Memory B cell (primary cell): ENCODE results near the gene FUCA2.
A peak's percentile ranks its signal among the peaks of the same experiment; 100 is the strongest.
"Not testable (repeated sequence)": the region's sequence is repeated elsewhere in the genome, so short reads cannot be mapped to it uniquely, and the experiment has no call there.

Experiments
- ATAC-seq: fragments of 150-1000 bp; cut with Tn5 transposase; 2 replicates; pipeline ENCODE4 v1.10.0; 2021; ENCODE audit warnings: low read depth, mild to moderate bottlenecking, moderate library complexity
- DNase-seq, 2 donors: peaks; one replicate each; pipeline ENCODE4 v3.0.0; 2022; ENCODE audit warnings: low spot score in 2 of 2
- H3K27ac Mint-ChIP-seq: one replicate; pipeline ENCODE4 v1.8.0; 2022; ENCODE audit warnings: mild to moderate bottlenecking, moderate library complexity, mixed read lengths
- H3K27me3 Mint-ChIP-seq: one replicate; pipeline ENCODE4 v1.8.0; 2022; ENCODE audit warnings: mixed read lengths
- H3K36me3 Mint-ChIP-seq: one replicate; pipeline ENCODE4 v1.8.0; 2022; ENCODE audit warnings: mild to moderate bottlenecking, mixed read lengths
- H3K4me1 Mint-ChIP-seq: one replicate; pipeline ENCODE4 v1.8.0; 2022; ENCODE audit warnings: mixed read lengths
- H3K4me3 Mint-ChIP-seq: one replicate; pipeline ENCODE4 v1.8.0; 2022; ENCODE audit warnings: mild to moderate bottlenecking, moderate library complexity, mixed read lengths
- H3K9me3 Mint-ChIP-seq: one replicate; pipeline ENCODE4 v1.8.0; 2022; ENCODE audit warnings: mixed read lengths

The FUCA2 gene

DNA sequence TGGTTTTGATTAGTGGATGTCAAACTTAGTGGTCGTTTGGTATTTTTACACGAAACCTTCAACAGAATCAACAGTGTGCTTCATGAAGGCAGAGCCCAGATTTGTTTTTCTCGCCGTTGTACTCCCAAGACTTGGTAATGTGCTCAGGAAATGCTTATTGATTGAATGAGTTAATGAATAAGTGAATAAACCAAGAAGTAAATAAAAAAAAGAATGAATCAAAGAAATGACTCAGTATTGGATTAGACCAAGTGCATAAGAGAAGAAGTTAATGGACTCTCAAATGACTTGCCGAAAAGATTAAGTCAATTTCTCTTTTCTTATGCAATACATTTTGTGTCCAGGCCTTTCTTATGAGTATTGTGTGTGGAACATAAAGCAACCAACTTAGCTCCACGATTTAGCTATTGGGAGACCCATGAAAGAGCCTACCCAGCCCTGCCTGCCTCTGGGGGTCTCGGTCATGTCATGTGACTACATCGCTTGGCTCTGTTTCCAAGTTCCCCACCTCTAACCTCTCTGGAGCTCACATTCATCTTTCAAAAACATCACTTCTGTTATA is 10.6 kb upstream of the FUCA2 start:
- Mint-ChIP-seq H3K27me3 (no peaks in the 10 kb centered on the region), H3K4me1 (peaks cover 3% of the 10 kb centered on the region), H3K27ac (no peak overlapping the region), H3K4me3 (no peak overlapping the region), H3K9me3 (peaks cover 2% of the 10 kb centered on the region), H3K36me3 (peaks cover 2% of the 10 kb centered on the region)
- DNase-seq (no peak), ATAC-seq (no peak)

DNA sequence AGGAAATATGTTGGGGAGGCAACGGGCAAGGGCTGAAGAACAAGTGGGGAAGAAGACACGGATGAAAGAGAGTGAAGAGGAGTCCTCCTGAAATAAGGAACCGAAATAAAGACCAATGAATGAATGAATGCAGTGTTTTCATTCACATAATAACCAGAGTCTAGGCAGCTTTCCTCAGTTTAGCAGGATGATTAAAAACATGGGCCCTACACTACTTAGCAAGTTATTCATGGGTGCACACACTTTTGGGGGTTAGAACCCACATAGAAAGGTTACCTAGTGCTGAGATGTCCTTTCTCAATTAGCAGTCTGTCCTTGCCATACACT is 5.9 kb upstream of the FUCA2 start:
- H3K4me3 Mint-ChIP-seq: no peak overlapping the region
- no peak overlapping the region for H3K27ac Mint-ChIP-seq
- no peak for ATAC-seq

DNA sequence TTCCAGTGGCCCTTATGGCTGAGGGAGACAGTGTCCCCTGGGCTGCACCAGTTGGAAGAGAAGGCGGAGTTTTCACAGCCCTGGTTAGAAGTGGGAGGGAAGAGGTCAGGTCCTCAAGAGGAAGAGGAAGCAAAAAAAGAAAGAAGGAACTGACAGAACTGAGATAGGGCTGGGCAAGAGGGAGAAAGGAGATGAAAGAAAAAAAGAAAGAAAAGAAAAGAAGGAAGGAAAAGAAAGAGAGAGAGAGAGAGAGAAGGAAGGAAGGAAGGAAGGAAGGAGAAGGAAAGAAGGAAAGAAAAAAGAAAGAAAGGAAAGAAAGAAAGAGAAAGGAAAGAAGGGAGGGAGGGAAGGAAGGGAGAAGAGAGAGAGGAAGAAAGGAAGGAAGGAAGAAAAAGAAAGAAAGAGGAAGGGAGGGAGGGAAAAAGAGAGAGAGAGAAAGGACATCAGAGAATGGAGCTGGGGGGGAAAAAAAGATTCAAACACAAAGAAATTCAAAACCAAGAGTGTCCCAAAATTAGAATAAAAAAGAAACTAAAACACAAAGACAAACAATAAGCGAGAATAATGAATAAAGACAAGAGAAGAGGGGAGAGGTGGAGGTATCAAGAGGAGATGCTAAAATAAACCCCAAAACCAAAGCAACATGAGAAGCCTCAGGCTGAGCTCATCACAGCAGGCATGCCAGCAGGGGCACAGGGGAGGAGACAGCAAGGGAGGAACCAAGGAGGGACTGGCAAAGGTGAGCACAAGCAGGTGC is 5.3 kb upstream of the FUCA2 start:
- no peak overlapping the region for H3K4me3 Mint-ChIP-seq
- peak; percentile 52 for ATAC-seq
- H3K36me3 Mint-ChIP-seq: no peaks in the 10 kb centered on the region
- H3K4me1 Mint-ChIP-seq: peaks cover 17% of the 10 kb centered on the region
- no peaks in the 10 kb centered on the region for H3K27me3 Mint-ChIP-seq
- peak overlapping the region; percentile 26 for H3K27ac Mint-ChIP-seq
- no peak for DNase-seq
- H3K9me3 Mint-ChIP-seq: no peaks in the 10 kb centered on the region

More for the DNA sequence above, 5.9 kb upstream of the FUCA2 start:
- no peak for DNase-seq
- H3K27me3 Mint-ChIP-seq: no peaks in the 10 kb centered on the region
- H3K4me1 Mint-ChIP-seq: peaks cover 17% of the 10 kb centered on the region
- no peaks in the 10 kb centered on the region for H3K9me3 Mint-ChIP-seq
- no peaks in the 10 kb centered on the region for H3K36me3 Mint-ChIP-seq

DNA sequence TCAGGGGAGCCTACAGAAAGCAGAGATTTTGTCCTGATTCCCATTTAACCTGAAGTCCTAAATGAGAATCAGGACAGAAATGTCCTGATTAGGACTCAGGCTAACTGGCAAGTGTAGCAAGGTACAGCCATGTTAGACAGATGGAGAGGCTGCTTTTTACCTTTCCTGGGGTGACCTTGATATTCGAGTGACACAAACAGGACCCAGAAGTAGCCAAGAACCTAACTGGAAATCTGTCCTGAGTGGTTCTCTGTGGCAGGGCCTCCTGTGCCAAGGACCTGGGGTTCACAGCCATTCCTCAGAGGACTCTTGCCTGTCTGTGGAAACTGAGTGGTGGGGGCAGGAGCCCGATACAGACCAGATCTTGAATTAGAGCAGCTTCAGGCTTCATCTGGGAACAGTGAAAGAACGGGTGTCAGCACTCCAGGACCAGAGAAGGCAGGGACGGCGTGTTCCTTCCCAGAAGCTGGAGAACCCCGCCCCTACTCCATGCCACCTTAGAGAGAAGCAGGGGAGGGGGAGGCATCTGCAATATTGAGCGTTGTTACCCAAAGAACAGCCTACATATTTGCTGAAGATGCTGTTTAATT is 4.3 kb upstream of the FUCA2 start:
- peaks cover 20% of the 10 kb centered on the region for H3K4me1 Mint-ChIP-seq
- DNase-seq (no peak), ATAC-seq (no peak)
- H3K27me3 Mint-ChIP-seq: no peaks in the 10 kb centered on the region
- no peak overlapping the region for H3K4me3 Mint-ChIP-seq
- H3K27ac Mint-ChIP-seq: no peak overlapping the region
- H3K36me3 Mint-ChIP-seq: no peaks in the 10 kb centered on the region
- H3K9me3 Mint-ChIP-seq: no peaks in the 10 kb centered on the region

DNA sequence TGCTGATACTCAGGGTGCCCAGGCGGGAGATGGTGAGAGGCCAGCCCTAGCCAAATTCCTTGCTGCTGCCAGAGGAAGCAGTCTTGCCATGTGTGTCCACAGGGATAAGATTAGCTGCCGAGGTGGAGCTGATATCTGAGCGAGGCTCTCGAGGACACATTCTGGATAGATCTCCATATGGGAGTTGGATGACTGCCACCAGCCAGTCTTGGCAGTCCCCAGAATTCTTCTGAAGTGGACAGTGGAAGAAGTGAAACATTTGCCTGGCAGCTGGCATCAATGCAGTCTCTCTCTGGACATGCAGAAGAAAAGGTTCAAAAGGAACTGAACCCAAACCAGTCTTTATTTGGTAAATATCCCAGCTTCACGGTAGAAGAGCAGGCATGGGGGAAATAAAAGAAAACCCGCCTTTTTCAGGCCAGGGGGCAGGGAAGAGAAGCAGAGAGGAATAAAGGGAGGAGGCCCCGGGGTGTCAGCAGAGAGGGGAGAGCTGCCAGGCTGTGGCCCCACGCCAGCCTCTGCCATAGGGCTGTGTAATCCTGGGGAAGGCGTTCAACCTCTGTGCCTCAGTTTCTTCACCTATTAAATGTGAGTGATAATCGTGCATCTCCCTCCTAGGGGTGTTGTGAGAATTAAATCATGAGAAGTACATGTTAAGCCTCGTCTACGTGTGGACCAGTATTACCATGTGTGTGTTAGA is 3.7 kb upstream of the FUCA2 start:
- no peaks in the 10 kb centered on the region for H3K27me3 Mint-ChIP-seq
- H3K36me3 Mint-ChIP-seq: no peaks in the 10 kb centered on the region
- ATAC-seq: no peak
- no peak overlapping the region for H3K27ac Mint-ChIP-seq
- H3K9me3 Mint-ChIP-seq: no peaks in the 10 kb centered on the region
- no peak overlapping the region for H3K4me3 Mint-ChIP-seq
- no peak for DNase-seq
- peaks cover 20% of the 10 kb centered on the region for H3K4me1 Mint-ChIP-seq

DNA sequence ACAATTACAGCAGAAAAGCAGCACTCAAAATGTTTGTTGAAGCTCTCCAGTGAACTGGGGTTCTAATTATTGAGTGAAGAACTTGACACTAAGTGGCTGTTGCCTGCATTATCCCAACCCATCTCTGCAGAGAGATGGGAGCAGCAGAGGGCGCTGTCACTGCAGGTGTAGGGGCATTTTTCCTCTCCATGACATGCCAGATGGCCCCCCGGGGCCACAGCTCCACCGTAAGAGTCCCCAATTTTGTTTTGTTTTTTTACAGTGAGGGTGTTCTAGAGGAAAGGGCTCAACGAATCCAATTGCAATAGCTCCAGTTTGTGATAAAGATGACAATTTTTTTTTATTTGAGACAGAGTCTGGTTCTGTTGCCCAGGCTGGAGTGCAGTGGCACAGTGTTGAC is 1.9 kb upstream of the FUCA2 start:
- no peaks in the 10 kb centered on the region for H3K27me3 Mint-ChIP-seq
- H3K27ac Mint-ChIP-seq: no peak overlapping the region
- peak overlapping the region; percentile 6 for H3K4me3 Mint-ChIP-seq
- no peak for DNase-seq
- no peaks in the 10 kb centered on the region for H3K36me3 Mint-ChIP-seq
- H3K4me1 Mint-ChIP-seq: peaks cover 23% of the 10 kb centered on the region
- peak; percentile 28 for ATAC-seq
- H3K9me3 Mint-ChIP-seq: no peaks in the 10 kb centered on the region

DNA sequence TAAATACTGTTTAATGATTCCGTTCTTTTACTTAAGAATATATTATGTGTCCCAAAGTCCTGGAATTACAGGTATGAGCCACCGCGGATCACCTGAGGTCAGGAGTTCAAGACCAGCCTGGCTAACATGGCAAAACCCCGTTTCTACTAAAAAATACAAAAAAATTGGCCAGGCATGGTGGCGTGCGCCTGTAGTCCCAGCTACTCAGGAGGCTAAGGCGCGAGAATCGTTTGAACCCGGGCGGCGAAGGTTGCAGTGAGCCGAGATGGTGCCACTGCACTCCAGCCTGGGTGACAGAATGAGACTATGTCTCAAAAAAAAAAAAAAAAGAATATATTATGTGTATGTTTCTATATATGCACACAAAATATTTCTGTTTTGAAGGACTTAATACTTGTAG is 1.2 kb downstream of the FUCA2 start:
- H3K9me3 Mint-ChIP-seq, ATAC-seq, H3K27ac Mint-ChIP-seq, H3K27me3 Mint-ChIP-seq, DNase-seq: not testable (repeated sequence)
- Mint-ChIP-seq H3K4me3 (peak overlapping the region; percentile 99), H3K36me3 (peaks cover 14% of the 10 kb centered on the region), H3K4me1 (peaks cover 17% of the 10 kb centered on the region)

DNA sequence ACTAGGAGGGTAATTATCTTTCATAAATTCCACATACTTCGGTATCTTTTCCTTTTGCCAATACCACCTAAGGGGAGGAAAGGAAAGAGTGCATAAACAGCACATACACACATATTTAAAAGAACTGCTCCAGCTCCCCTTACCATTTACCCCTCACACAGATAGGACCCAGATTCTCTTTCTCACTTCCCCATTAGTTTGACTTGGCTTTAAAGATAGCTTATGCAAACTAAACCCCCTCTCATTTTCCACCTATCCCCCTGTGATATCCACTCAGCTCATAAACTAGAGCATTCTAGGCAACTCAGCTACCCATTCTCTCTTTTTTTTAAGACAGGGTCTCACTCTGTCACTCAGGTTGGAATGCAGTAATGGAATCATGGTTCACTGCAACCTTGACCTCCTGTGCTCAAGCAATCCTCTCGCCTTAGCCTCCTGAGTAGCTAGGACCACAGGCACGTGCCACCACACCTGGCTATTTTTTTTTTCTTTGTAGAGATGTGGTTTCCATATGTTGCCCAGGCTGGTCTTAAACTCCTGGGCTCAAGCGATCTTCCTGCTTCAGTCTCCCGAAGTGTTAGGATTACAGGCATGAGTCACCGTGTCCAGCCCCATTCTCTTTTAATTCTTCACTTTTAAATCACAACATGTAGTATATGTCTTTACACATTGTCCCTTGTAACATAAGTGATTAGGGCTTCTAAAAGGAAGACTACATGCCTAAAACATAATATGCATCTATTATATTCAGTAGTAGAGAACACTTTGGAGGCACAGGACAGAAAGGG is 4.0 kb downstream of the FUCA2 start:
- Mint-ChIP-seq H3K4me1 (peaks cover 11% of the 10 kb centered on the region), H3K27ac (no peak overlapping the region), H3K9me3 (no peaks in the 10 kb centered on the region), H3K4me3 (no peak overlapping the region), H3K27me3 (no peaks in the 10 kb centered on the region), H3K36me3 (peaks cover 17% of the 10 kb centered on the region)
- DNase-seq (no peak), ATAC-seq (peak; percentile 40)

DNA sequence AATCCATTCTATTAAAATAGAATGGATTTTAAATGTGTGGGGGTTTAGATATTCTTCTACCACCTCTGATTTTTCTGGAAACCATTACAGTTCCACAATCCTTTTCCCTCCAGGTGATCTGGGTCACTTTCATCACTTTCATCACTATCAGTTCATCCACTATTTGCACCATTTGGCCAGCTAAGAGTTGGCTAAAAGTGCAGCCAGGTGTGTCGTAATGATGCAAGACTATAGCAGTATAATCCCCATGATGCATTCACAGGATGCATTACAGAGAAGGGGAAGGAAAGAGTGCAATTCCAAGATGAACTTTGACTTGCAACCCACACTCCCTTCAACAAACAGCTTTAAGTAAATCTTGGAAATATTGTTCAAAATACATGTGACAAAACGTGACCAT is 4.9 kb downstream of the FUCA2 start:
- no peak overlapping the region for H3K27ac Mint-ChIP-seq
- no peaks in the 10 kb centered on the region for H3K9me3 Mint-ChIP-seq
- peaks cover 11% of the 10 kb centered on the region for H3K4me1 Mint-ChIP-seq
- peaks cover 17% of the 10 kb centered on the region for H3K36me3 Mint-ChIP-seq
- ATAC-seq (no peak), DNase-seq (no peak)
- no peaks in the 10 kb centered on the region for H3K27me3 Mint-ChIP-seq
- H3K4me3 Mint-ChIP-seq: no peak overlapping the region

DNA sequence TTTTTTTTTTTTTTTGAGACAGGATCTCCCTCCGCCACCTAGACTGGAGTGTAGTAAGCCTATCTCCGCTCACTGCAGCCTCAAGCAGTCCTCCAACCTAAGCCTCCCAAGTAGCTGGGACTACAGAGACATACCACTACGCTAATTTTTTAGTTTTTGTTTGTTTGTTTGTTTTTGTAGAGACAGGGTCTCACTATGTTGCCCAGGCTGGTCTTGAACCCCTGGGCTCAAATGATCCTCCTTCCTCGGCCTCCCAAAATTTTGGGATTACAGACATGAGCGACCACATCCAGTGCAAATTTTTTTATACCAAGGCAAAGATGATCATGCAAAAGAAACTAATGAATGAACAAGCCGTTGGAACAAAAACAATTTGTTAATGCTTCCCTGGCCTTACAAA is 5.3 kb downstream of the FUCA2 start:
- H3K9me3 Mint-ChIP-seq: no peaks in the 10 kb centered on the region
- H3K27me3 Mint-ChIP-seq: no peaks in the 10 kb centered on the region
- ATAC-seq (no peak), DNase-seq (no peak)
- H3K36me3 Mint-ChIP-seq: peaks cover 17% of the 10 kb centered on the region
- H3K27ac Mint-ChIP-seq: no peak overlapping the region
- no peak overlapping the region for H3K4me3 Mint-ChIP-seq
- peaks cover 11% of the 10 kb centered on the region for H3K4me1 Mint-ChIP-seq

DNA sequence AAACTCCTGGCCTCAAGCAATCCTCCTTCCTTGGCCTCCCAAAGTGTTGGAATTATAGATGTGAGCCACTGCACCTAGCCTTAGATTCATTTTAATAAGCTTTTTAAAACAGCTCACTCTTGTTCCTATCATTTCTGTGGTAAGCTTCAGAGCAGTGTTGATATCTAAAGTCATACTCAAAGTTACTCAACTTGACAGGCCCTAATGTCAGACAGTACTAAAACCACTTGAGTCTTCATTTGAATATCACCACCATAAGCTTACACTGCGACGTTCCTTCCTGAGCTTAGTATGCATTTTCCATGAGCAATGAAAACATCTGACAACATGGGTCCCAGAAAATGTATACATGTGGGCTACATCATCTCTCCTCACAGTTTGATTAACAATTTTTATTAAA is 6.0 kb downstream of the FUCA2 start:
- ATAC-seq (no peak), DNase-seq (no peak)
- no peaks in the 10 kb centered on the region for H3K27me3 Mint-ChIP-seq
- H3K27ac Mint-ChIP-seq: peak overlapping the region; percentile 53
- H3K4me3 Mint-ChIP-seq: no peak overlapping the region
- peaks cover 8% of the 10 kb centered on the region for H3K4me1 Mint-ChIP-seq
- H3K36me3 Mint-ChIP-seq: peaks cover 19% of the 10 kb centered on the region
- no peaks in the 10 kb centered on the region for H3K9me3 Mint-ChIP-seq

DNA sequence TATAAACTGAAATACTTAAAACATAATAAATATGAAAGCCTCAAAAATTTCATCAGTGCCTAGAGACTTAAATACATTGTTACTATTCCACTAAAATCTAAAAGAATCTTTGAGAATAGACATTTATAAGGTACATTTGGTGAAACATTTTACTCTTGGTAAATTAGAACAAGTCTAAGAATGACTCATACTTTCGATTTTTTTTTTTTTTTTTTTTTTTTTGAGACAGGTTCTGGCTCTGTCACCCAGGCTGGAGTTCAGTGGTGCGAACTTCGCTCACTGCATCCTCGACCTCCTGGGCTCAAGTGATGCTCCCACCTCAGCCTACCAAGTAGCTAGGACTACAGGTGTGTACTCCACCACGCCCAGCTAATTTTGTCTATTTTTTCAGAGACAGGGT is 6.4 kb downstream of the FUCA2 start:
- H3K36me3 Mint-ChIP-seq: peaks cover 21% of the 10 kb centered on the region
- no peak overlapping the region for H3K4me3 Mint-ChIP-seq

DNA sequence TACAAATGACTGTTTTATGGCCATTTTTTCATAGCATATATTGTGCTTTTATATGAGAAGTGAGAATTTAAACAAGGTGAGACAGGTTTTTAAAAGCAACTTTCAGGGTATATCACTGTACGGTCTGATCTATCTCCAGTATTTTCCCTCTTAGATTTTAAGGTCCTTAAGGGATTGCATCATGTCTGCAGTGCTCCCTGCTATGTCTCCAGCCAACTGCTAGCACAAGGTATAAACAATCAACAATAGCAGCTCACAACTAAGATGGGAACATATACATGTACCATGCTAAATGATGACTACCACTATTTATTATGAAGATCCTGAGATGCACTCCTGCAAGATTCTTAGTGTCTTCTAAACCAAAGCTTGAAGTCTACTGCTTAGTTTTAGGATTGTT is 7.2 kb downstream of the FUCA2 start:
- DNase-seq: no peak
- no peaks in the 10 kb centered on the region for H3K9me3 Mint-ChIP-seq
- peaks cover 29% of the 10 kb centered on the region for H3K36me3 Mint-ChIP-seq
- no peak for ATAC-seq
- peaks cover 8% of the 10 kb centered on the region for H3K4me1 Mint-ChIP-seq
- H3K27me3 Mint-ChIP-seq: no peaks in the 10 kb centered on the region
- H3K27ac Mint-ChIP-seq: no peak overlapping the region
- H3K4me3 Mint-ChIP-seq: no peak overlapping the region

More for the DNA sequence above, 6.4 kb downstream of the FUCA2 start:
- DNase-seq (no peak), ATAC-seq (no peak)
- Mint-ChIP-seq H3K27ac (peak overlapping the region; percentile 53), H3K9me3 (no peaks in the 10 kb centered on the region), H3K27me3 (no peaks in the 10 kb centered on the region), H3K4me1 (peaks cover 8% of the 10 kb centered on the region)

DNA sequence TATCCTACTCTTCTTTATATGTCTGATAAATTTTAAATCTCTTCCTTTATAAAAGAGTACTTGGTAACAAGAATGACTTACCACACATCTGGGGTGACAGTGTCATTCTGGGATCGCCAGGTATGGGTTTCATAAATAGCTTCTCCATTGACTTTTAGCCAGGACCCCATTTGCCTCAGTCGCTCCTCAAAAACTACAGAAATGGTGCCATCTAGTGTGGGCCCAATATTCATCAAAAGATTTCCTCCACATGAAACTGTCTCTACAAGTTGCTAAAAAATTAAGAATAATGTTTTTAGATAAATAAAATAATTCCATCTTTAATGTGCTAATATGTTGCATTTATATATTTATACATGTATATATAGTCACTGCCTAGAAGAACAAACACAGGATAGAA is 9.7 kb downstream of the FUCA2 start:
- Mint-ChIP-seq H3K36me3 (peaks cover 41% of the 10 kb centered on the region), H3K4me1 (no peaks in the 10 kb centered on the region), H3K4me3 (no peak overlapping the region), H3K9me3 (no peaks in the 10 kb centered on the region), H3K27me3 (no peaks in the 10 kb centered on the region), H3K27ac (no peak overlapping the region)
- DNase-seq: no peak
- no peak for ATAC-seq
